ENCODE measurements around the gene GABRA4. TPM values are rescaled to one million over a fixed set of nuclear protein-coding genes. Genes with fewer than 3 reads are reported as not detected.

The GABRA4 gene
- total RNA-seq, 4 donors from 2014 or later, result under 0.01 to 1.3 (median 0.12) TPM

DNA sequence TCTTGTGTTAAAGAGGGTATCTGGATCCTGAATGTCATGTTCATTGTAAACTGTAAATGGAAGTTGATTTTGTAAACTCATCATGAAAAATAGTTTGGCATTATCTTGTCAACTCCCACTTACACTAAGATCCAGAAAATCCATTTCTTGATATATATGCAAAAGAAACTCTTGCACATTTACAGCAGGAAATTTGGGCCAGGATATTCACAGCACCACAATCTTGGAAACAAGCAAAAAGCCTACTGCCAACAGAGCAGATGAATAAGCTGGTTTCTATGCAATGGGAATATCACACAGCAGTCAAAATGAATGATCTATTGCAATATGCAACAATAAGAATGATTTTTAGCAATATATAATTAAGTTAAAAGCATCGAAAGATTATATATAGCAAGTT lies 8.6 kb downstream of the GABRA4 start:
- Histone ChIP-seq H3K4me3 (no peak overlapping the region), H3K27ac (no peak overlapping the region), H3K4me1 (no peaks in the 10 kb centered on the region), H3K36me3 (no peaks in the 10 kb centered on the region), H3K9me3 (no peaks in the 10 kb centered on the region), H3K27me3 (no peaks in the 10 kb centered on the region)
- WGBS, 2 donors (ENCODE audit: low coverage in 1 of 2), result 82 to 86% methylated on average over 1 of the region's 1 CpG
- TF ChIP-seq POLR2AphosphoS5 (IDR thresholded peaks at IDR 0.05), result no peak
- no peak for TF ChIP-seq POLR2A (IDR thresholded peaks at IDR 0.05)
- TF ChIP-seq, protein P1, sequence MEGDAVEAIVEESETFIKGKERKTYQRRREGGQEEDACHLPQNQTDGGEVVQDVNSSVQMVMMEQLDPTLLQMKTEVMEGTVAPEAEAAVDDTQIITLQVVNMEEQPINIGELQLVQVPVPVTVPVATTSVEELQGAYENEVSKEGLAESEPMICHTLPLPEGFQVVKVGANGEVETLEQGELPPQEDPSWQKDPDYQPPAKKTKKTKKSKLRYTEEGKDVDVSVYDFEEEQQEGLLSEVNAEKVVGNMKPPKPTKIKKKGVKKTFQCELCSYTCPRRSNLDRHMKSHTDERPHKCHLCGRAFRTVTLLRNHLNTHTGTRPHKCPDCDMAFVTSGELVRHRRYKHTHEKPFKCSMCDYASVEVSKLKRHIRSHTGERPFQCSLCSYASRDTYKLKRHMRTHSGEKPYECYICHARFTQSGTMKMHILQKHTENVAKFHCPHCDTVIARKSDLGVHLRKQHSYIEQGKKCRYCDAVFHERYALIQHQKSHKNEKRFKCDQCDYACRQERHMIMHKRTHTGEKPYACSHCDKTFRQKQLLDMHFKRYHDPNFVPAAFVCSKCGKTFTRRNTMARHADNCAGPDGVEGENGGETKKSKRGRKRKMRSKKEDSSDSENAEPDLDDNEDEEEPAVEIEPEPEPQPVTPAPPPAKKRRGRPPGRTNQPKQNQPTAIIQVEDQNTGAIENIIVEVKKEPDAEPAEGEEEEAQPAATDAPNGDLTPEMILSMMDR (IDR thresholded peaks at IDR 0.05), result no peak
- no peak for TF ChIP-seq EP300 (IDR thresholded peaks at IDR 0.05)
- ATAC-seq, result no peak

GRCh38 chr4:46980851-46981250 lies 12.5 kb downstream of the GABRA4 start:
- WGBS, 2 donors (ENCODE audit: low coverage in 1 of 2), result 73 to 80% methylated on average over 4 of the region's 4 CpGs
- ATAC-seq, result no peak

GRCh38 chr4:46979726-46980125 lies 13.7 kb downstream of the GABRA4 start:
- no peak for ATAC-seq
- H3K27me3 ChIP-seq, result no peaks in the 10 kb centered on the region
- no peak overlapping the region for H3K4me3 ChIP-seq
- TF ChIP-seq EP300 (IDR thresholded peaks at IDR 0.05), result no peak
- no peaks in the 10 kb centered on the region for H3K4me1 ChIP-seq
- 81 to 83% methylated on average over 3 to 4 of the region's 4 CpGs for WGBS, 2 donors (ENCODE audit: low coverage in 1 of 2)
- H3K27ac ChIP-seq, result no peak overlapping the region
- no peaks in the 10 kb centered on the region for H3K9me3 ChIP-seq
- H3K36me3 ChIP-seq, result no peaks in the 10 kb centered on the region

More at GRCh38 chr4:46980851-46981250, 12.5 kb downstream of the GABRA4 start:
- H3K9me3 ChIP-seq, result no peaks in the 10 kb centered on the region
- TF ChIP-seq, protein P1 (IDR thresholded peaks at IDR 0.05), result no peak
- TF ChIP-seq POLR2AphosphoS5 (IDR thresholded peaks at IDR 0.05) (no peak), POLR2A (IDR thresholded peaks at IDR 0.05) (no peak), EP300 (IDR thresholded peaks at IDR 0.05) (no peak)
- H3K27ac ChIP-seq, result no peak overlapping the region
- H3K4me3 ChIP-seq, result no peak overlapping the region
- no peaks in the 10 kb centered on the region for H3K4me1 ChIP-seq
- no peaks in the 10 kb centered on the region for H3K27me3 ChIP-seq
- no peaks in the 10 kb centered on the region for H3K36me3 ChIP-seq

DNA sequence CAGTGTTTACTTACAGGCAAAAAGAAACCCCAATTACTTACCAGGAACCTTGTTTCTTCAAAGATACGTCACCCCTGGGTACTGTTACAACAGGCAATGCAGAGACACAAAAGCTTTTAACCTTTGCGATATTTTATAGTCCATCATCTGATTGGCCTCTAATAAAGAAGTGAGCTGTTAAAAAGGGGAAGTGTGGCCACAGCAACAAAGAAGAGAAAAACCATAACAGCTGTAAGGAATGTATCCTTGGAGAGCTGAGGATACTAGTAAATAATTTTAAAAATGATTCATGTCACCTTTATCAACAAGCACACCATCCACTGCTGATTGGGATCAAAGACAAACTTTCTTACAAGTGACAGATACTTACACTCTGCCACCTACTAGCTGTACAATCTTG lies 14.1 kb downstream of the GABRA4 start:
- Histone ChIP-seq H3K9me3 (no peaks in the 10 kb centered on the region), H3K4me3 (no peak overlapping the region), H3K27me3 (no peaks in the 10 kb centered on the region), H3K27ac (no peak overlapping the region), H3K36me3 (no peaks in the 10 kb centered on the region), H3K4me1 (no peaks in the 10 kb centered on the region)
- WGBS, 2 donors (ENCODE audit: low coverage in 1 of 2), result 83 to 100% methylated on average over 2 of the region's 2 CpGs
- no peak for ATAC-seq
- TF ChIP-seq POLR2AphosphoS5 (IDR thresholded peaks at IDR 0.05), result no peak
- TF ChIP-seq EP300 (IDR thresholded peaks at IDR 0.05), result no peak
- no peak for TF ChIP-seq POLR2A (IDR thresholded peaks at IDR 0.05)
- TF ChIP-seq, protein P1 (IDR thresholded peaks at IDR 0.05), result no peak

DNA sequence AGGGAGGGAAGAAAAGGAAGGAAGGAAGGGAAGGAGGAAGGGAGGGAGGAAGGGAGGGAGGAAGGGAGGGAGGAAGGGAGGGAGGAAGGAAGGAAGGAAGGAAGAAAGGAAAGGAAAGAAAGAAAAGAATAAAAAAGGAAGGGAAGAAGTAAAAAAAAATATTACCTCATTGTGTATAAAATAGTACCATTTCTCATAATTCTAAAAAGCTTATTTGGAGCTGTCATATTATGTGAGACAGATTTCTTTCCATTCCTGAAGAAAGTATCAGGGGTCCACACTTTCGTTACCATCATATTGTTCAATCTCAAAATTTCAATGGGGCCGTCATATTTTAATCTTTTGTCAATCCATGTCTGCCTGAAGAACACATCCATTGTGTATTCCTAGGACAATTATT lies 16.1 kb downstream of the GABRA4 start:
- Histone ChIP-seq H3K36me3 (no peaks in the 10 kb centered on the region), H3K27ac (no peak overlapping the region), H3K27me3 (no peaks in the 10 kb centered on the region), H3K4me3 (no peak overlapping the region), H3K9me3 (no peaks in the 10 kb centered on the region), H3K4me1 (no peaks in the 10 kb centered on the region)
- TF ChIP-seq POLR2A (IDR thresholded peaks at IDR 0.05) (no peak), EP300 (IDR thresholded peaks at IDR 0.05) (no peak), POLR2AphosphoS5 (IDR thresholded peaks at IDR 0.05) (no peak)
- TF ChIP-seq, protein P1 (IDR thresholded peaks at IDR 0.05), result no peak
- no peak for ATAC-seq
- WGBS, 2 donors (ENCODE audit: low coverage in 1 of 2), result 76 to 85% methylated on average over 2 of the region's 2 CpGs
